HG02623 (cell line): ENCODE measurements around the gene DCAKD.

Experiments
- ATAC-seq: cut with Tn5 transposase; IDR thresholded peaks from one replicate; pipeline ENCODE4 v1.9.1; 2021; ENCODE audit warnings: moderate library complexity; ENCODE audit not compliant: unreplicated experiment

DCAKD gene

GRCh38 chr17:45005700-45006099 lies 45.7 kb downstream of the DCAKD start:
- ATAC-seq = no peak

- no peak for ATAC-seq
These were observed 47.0 kb downstream of the DCAKD start for GRCh38 chr17:45004388-45004787.

GRCh38 chr17:45003877-45004276 lies 47.6 kb downstream of the DCAKD start:
- ATAC-seq = no peak

- no peak for ATAC-seq
These were observed 50.1 kb downstream of the DCAKD start for GRCh38 chr17:45001310-45001709.

- no peak for ATAC-seq
These were observed 52.0 kb downstream of the DCAKD start for GRCh38 chr17:44999433-44999832.

GRCh38 chr17:44998646-44999045 lies 52.8 kb downstream of the DCAKD start:
- ATAC-seq = no peak

- ATAC-seq = no peak
These were observed 53.5 kb downstream of the DCAKD start for GRCh38 chr17:44997733-44998520.

- no peak for ATAC-seq
These were observed 55.1 kb downstream of the DCAKD start for GRCh38 chr17:44996304-44996703.

- no peak for ATAC-seq
These were observed 55.9 kb downstream of the DCAKD start for GRCh38 chr17:44995436-44996001.

GRCh38 chr17:44992242-44992939 lies 59.0 kb downstream of the DCAKD start:
- no peak for ATAC-seq

GRCh38 chr17:44990994-44991393 lies 60.4 kb downstream of the DCAKD start:
- no peak for ATAC-seq

- ATAC-seq = no peak
These were observed 61.8 kb downstream of the DCAKD start for GRCh38 chr17:44989552-44990138.

- no peak for ATAC-seq
These were observed 63.1 kb downstream of the DCAKD start for GRCh38 chr17:44988044-44988942.

GRCh38 chr17:44983563-44983962 lies 67.9 kb downstream of the DCAKD start:
- no peak for ATAC-seq

GRCh38 chr17:44982113-44982702 lies 69.2 kb downstream of the DCAKD start:
- ATAC-seq = no peak

- ATAC-seq = no peak
These were observed 70.0 kb downstream of the DCAKD start for GRCh38 chr17:44981221-44981968.

- ATAC-seq = no peak
These were observed 71.9 kb downstream of the DCAKD start for GRCh38 chr17:44979426-44979995.

- ATAC-seq = no peak
These were observed 72.6 kb downstream of the DCAKD start for GRCh38 chr17:44978807-44979206.

- ATAC-seq = no peak
These were observed 73.5 kb downstream of the DCAKD start for GRCh38 chr17:44977814-44978550.
